Right ventricle myocardium superior (tissue), 1 donor: ENCODE measurements around the gene CCDC170. TPM values are rescaled to one million over a fixed set of nuclear protein-coding genes. Genes with fewer than 3 reads are reported as not detected.
"Not testable (repeated sequence)": the region's sequence is repeated elsewhere in the genome, so short reads cannot be mapped to it uniquely, and the experiment has no call there.

Source experiments
- ATAC-seq: fragments of 200-7000 bp; cut with Tn5 transposase; one replicate; pipeline ENCODE4 v1.9.1; 2020; ENCODE audit warnings: mild to moderate bottlenecking; ENCODE audit not compliant: poor library complexity
- DNase-seq: peaks from one replicate; pipeline ENCODE4 v3.0.0-alpha.2; 2020
- intact Hi-C: fragments of 100-400 bp; cut with DNase I; formaldehyde crosslinking; loops from one replicate; pipeline ENCODE4 v1.11.2; 2022
- total RNA-seq: library from RNA; stranded (reverse); fragmentation: NEBNext Ultra II Directional; extraction: Animal tissue kit (Norgen Biotek cat#: 25700); gene quantifications from one replicate; pipeline ENCODE4 v1.2.1, GENCODE V29; 2021
- donor health status: DM: no; HTN: yes; CAD: no; lungs with severe emphysema.

Gene CCDC170
- total RNA-seq, 1 donor from 2014 or later, result 0.65 TPM

DNA sequence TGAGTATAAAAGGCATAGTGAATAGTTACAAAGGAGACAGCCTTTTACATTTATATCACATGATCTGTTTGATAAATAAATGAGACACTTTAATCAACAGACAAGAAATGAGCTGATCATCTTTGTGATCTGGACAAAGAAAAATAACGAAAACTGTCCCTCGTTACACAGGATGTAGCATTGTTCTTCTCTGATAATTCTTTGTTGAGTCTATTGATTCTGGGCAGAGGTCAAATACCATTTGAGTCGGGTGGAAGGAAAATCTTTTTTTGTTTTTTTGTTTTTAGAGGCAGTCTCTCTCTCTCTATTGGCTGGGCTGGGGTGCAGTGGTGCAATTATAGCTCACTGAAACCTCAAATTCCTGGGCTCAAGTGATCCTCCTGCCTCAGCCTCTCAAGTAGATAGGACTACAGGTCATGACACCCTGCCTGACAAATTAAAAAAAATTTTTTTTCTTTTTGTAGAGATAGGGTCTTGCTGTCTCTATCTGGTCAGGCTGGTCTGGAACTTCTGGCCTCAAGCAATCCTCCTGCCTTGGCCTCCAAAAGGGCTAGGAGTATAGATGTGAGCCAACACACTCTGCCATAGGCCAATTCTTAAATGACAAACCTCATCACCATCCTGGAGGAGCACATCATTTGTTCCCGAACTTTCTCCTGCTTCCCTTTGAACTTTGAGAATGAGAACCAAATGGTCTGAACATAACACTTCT, 41.8 kb downstream of the CCDC170 start:
- intact Hi-C loops, result no loop called here
- ATAC-seq, result no peak
- no peak for DNase-seq

DNA sequence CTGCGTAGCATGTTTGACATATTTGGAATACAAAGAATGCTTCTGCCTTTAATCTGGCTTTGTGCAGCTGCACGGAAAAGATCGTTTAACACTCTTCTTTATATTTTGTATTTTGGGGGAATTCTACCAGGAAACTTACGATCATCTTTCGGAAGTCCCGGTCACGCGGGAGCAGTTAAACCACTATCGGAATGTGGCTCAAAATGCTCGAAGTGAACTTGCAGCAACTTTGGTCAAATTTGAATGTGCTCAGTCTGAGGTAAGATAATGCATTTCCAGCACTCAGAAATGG, 42.3 kb downstream of the CCDC170 start:
- intact Hi-C loops, result no loop called here
- ATAC-seq (no peak), DNase-seq (no peak)

DNA sequence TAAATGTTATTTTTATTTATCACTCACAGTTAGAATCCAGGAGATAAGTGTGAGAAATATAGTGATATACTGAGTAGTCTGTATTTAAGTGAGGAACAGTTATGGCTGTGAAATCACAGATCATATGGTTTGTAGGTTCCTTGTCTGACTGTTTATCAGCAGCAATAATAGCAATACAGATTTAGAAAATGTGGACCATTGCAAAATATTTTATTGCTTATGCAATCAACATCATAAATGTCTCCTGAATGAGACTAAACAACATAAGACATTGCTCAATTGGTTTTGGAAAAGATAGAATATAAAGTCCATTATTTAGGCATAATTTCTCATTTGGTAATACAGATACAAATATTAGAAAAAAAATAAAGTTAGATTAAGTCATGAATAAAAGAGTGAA, 43.7 kb downstream of the CCDC170 start:
- ATAC-seq (no peak), DNase-seq (no peak)
- intact Hi-C loops, result no loop called here

DNA sequence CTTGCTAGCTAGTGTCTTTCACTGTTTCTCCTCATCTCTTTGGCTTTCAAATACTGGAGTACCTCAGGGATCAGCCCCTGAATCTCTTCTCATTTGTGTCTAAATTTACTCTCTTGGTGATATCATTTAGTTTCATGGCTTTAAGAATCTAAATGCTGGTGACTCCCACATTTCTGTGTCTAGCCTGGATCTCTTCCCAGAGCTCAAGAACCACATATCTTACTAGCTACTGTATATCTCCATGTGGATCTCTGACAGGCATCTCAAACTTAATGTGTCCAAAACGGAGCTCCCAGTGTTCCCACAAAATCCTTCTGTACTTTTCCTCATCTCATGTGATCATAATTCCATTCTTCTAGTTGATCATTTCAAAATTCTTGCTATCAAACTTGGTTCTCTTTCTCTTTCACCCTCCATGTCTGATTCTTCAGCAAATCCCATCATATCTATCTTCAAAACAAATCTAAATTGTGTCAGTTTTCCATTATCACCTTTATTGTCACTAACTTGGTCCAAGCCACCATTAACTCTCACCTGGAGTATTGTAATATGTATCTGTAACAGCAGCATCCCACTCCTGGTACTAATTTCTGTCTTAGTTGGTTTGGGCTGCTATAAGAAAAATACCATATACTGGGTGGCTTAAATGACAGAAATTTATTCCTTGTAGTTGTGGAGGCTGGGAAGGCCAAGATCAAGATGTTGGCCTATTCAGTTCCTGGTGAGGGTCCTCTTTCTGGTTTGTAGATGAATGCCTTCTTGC, 45.9 kb downstream of the CCDC170 start:
- intact Hi-C loops, result no loop called here
- ATAC-seq (no peak), DNase-seq (no peak)

DNA sequence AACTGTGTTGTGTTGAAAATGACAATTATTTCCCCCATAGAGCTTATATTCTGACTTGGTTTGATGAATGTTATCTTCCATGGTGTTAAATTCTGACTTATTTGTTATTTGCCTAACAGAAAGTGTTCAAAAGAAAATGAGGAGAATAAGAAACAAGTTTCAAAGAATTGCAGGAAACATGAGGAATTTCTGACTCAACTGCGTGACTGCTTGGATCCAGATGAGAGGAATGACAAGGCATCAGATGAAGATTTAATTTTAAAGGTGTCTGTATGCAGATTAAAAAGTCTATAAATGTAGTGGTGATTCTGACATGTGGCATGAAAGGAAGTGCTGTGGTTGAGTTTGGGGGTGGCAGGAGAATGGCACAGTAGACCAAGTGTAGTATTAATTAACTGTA, 50.6 kb downstream of the CCDC170 start:
- no peak for ATAC-seq
- intact Hi-C loops, result no loop called here
- DNase-seq, result no peak

DNA sequence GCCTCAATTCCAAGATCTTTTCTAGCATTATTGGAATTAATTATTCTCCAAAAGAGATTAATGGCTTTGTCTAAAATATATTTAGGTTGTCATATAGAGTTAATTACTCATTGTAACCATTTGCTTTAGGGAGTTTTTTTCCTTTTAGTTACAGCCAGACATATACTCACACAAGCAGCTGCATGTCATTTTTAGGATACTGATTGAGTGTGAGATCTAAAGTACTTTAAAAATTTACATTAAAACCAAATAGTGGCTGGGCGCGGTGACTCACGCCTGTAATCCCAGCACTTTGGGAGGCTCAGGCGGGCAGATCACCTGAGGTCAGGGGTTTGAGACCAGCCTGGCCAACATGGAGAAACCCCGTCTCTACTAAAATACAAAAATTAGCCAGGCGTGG, 51.1 kb downstream of the CCDC170 start:
- intact Hi-C loops, DNase-seq, ATAC-seq: not testable (repeated sequence)

DNA sequence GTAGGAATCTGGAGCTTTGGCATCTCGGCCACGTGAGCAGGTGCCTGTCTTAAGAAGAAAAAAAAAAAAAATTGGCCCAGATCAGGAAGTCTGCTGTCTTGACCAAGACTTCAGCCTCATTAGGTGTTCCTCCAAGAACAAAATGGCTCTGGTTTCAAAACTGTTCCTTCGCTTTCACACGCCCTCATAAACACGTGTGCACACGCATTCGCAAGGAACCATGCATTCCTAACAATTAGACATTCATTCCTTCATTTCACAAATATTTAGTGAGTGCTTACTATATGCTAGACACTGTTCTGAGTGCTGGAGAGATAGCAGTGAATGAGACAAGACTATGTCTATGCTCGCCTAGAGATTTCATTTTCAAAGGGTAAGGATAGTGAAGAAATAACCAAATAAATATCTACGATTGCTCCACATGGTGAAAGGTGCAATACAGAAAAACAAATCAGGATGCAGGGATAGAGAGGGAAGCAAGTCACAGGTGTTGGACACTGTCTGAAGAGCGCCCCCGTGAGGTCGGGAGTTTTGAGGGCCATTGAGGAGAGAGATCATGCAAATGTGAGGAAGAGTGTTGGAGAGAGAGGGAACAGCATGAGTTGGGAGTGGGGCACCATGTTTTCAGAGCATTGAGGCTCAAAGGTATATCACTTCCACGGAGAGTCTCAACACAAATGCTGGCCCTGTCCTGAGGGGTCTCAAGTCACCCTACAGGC, 53.3 kb downstream of the CCDC170 start:
- ATAC-seq (no peak), DNase-seq (no peak)
- intact Hi-C loops, result no loop called here

DNA sequence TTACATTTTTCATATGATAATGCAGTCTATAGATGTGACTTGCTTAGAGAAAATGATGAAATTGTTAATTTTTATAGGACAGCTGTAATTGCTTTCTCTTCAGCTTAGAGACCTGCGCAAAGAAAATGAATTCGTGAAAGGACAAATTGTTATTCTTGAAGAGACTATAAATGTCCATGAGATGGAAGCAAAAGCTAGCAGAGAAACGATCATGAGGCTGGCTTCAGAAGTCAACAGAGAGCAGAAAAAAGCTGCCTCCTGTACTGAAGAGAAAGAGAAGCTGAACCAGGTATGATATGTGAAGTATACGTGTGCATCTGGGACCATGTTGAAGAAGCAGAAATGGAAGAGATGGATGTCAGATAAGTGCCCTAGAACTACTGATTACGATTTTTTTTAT, 54.4 kb downstream of the CCDC170 start:
- no peak for DNase-seq
- ATAC-seq, result no peak
- intact Hi-C loops, result no loop called here

DNA sequence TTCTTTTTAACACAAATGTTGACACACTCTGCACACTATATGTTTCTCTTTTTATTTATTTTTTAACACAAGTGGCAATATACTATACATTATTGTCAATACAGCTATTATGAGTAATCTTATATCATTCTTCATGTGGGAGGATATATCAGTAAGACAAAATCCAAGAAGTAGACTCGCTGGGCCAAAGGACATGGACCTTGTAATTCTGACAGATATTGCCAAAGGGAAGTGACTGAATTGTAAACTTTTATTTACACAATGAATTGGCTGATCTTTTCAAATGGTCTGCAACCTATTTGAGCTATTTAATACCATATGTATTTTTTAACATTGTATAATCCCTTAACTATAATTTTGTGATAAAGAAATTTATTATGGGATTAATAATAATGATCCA, 56.0 kb downstream of the CCDC170 start:
- no peak for ATAC-seq
- no peak for DNase-seq
- intact Hi-C loops, result no loop called here

DNA sequence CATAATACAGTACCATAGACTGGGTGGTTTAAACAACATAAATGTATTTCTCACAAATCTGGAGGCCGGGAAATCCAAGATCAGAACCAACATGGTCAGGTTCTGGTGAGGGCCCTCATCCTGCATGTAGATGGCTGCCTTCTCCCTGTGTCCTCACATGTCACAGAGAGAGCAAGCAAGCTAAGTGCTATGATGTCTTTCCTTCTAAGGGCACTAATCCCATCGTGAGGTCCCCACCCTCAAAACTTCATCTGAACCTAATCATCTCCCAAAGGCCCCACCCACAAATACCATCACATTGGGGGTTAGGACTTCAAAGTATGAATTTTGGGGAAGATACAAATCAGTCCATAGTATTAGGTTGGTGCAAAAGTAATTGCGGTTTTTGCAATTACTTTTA, 56.8 kb downstream of the CCDC170 start:
- intact Hi-C loops, result no loop called here
- ATAC-seq, result no peak
- no peak for DNase-seq

DNA sequence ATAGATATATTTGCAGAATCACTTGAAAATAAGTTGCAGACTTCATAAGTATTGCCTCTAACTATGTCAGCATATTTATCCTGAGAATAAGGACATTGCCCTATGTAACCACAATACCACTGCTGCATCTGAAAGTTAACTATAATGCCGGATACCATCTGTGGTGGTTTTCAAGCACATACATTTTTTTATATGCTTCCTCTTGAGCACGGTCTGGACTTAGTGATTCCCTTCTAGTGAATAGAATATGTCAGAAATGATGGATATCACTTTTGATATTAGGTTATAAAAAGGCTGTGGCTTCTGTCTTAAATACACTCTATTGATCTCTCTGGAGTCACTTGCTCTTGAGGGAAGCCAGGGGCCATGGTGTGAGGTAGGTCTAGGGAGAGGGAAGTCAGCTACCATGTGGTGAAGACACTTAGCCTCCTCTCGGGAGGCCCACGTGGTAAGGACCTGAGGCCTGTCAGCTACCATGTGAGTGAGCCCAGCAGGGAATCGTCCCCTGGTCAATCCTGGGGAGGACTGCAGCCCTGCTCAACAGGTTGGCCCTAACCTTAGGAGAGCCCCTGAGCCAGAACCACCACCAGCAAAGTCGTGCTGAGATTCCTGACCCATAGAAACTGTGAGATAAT, 57.5 kb downstream of the CCDC170 start:
- intact Hi-C loops, result no loop called here
- ATAC-seq, result no peak
- DNase-seq, result no peak

DNA sequence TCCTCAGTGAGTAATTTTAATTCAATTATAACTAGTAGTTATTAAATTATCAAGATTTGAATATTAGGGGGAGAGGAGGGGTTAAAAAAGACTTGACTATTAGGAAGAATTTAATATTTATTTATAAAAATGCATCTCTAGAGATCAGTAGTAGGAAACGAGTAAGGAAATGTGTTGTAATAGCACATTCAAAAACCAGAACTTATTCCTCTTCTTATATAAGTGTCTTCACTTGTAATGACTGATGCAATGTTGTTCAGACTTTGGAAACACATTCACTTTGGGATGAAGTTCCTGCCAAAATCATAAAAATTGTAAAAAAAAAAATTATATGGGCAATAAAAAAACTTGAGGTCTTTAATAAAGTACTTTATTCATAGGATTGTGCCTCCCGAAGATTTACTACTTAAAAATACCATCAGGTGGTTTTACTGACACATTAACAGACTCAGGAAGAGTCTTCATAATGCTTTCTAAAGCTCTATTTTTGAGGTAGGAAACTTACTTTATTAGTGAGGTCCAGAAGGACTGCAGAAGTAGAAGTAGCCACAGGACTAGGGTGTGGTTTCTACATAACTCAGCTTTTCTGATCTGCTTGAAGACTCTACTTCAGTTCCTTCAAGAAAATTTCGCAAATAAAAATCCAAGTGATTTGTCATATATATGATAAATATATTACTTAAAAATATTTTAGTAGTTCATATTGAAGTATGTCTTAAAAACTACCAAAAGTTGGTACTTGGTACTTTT, 59.8 kb downstream of the CCDC170 start:
- DNase-seq, result no peak
- peak; percentile 74 for ATAC-seq
- intact Hi-C loops, result no loop called here

DNA sequence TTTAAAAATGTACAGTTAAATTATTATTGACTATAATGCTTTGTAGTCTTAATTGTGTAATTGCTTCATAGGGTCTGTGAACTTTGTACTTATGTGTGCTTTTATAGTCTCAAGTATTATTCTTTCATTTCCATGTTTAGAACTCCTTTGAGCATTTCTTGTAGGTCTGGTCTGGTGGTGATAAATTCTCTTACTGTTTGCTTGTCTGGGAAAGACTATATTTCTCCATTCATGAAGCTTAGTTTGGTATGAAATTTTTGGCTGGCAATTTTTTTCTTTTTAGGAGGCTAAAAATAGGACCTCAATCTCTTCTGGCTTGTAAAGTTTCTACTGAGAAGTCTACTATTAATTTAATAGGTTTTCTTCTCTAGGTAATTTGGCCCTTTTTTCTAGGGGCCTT, 67.4 kb downstream of the CCDC170 start:
- DNase-seq, result no peak
- intact Hi-C loops, result no loop called here
- ATAC-seq, result no peak

DNA sequence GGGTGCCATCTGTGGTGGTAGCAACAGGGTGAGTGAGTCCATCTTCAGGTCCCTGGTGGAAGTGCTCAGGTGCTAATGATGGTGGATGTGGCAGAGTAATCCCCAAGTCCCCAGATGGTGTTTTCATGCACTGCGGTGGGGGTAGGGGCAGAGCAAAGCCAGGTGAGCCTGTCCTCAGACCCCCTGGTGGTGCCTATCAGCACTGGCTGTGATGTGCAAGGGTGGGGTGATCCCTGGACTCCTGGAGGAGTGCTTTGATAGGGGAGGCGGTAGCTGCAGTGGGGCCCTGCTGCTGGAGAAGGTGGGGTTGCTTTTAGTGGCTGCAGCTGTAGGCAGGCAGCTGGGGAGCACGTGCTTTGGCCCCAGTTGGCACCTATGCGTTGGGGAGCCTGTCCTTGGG, 70.8 kb downstream of the CCDC170 start:
- DNase-seq, result no peak
- ATAC-seq, result no peak
- intact Hi-C loops, result no loop called here

DNA sequence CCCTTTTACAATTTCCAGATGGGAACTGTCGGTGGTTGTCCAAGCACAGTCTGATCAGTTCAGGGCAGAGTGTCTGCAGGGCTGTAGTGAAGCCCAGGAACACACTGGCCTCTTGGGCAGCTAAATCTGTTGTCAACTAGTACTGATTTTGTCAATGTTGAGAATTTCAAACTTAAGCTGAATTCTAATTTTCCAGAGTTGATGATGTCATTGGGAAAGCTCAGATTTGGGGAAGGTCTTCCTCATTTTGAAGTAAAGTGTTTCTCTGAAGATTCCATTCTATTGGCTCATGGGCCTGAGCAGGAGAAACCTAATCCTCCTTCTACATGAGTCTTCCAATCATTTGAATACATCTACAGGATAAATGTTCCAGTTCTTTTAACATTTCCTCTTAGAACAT, 72.1 kb downstream of the CCDC170 start:
- intact Hi-C loops, result no loop called here
- DNase-seq (no peak), ATAC-seq (no peak)

DNA sequence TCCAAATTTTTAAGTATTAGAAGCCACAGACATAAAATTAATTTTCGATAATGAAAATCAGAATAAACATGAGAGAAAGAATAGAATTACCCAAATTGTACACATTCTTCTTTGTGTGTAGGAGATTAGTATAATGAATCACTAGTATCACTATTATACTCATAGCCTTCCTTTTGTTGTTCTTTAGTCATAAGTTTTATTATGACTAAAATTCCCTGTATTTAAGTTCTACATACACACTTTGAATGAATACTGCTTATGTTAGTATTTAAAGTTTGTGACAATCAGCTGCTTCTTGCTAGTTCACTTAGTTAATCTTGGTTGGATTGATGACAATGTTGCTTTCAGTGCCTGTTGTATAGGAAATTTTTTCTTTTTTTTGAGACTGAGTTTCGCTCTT, 72.7 kb downstream of the CCDC170 start:
- intact Hi-C loops, result no loop called here
- DNase-seq, result no peak

DNA sequence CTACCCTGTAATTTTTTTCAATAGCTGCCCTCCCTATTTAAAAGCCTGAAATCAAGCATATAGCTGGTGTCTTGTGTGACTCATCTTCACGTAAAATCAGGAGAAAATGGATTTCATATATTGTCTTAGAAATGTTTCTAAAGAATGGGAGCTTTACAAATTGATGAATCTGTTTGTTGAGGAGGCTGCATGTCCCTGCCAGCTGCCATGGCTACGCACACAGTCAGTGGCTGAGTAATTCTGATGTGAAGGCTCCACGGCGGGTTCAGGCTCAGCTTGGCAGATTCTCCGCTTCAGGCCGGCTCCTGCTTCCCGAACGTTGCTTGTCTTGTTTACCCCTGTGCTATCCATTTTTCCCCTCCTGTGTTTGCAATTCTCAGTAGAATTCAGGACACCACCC, 82.8 kb downstream of the CCDC170 start:
- intact Hi-C loops, result no loop called here
- DNase-seq (no peak), ATAC-seq (no peak)

More for the DNA sequence above, 72.7 kb downstream of the CCDC170 start:
- ATAC-seq, result no peak

DNA sequence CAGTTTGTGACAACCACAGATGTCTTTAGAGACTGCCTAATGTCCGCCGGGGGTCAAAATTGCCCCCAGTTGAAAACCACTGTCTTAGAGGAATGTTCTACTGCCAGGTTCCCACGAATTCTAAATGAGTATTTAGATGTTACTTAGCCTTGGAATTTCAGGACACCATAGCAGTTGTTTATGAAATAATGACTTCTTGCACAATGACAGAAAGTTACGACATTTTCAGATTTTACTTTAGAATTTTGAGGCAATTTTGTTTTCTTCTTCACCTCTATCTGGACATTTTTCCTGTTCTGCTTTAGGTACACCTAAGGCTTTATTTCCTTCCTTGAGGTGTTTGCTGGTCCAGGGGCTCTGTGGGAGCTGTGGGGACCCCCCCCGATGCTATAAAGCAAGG, 83.4 kb downstream of the CCDC170 start:
- ATAC-seq (no peak), DNase-seq (no peak)
- intact Hi-C loops, result no loop called here

DNA sequence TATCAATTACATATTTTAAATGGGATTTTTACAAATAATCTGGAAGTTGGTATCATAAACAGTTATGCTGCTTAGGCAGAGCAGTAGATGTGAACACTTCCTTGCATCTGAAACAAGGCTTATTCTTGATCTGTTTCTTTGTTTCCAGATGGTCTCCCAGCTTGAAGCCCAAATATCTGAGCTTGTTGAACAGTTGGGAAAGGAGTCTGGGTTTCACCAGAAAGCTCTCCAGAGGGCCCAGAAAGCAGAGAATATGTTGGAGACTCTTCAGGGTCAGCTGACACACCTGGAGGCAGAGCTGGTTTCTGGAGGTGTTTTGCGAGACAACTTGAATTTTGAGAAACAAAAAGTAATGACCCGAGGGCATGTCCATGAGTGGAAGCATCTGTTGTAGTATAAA, 91.9 kb downstream of the CCDC170 start:
- intact Hi-C loops, result no loop called here
- DNase-seq (no peak), ATAC-seq (no peak)
